A172 (cell line): ENCODE results near the gene LSP1. TPM values are rescaled to one million over a fixed set of nuclear protein-coding genes. Genes with fewer than 3 reads are reported as not detected.

Experiments
- DNase-seq: peaks from one replicate; pipeline ENCODE4 v3.0.0-alpha.2; 2015; ENCODE audit warnings: low spot score
- total RNA-seq: library from RNA; depleted of rRNA; stranded (reverse); fragments of >200 nt; shearing (Covaris generic); gene quantifications from 2 replicates; pipeline ENCODE4 v1.2.3, GENCODE V29; 2014

Gene LSP1
- total RNA-seq, 1 experiment from 2014 or later: 71.7 TPM

- DNase-seq: no peak
Observed at GRCh38 chr11:1825039-1825740, 27.7 kb upstream of the LSP1 start.

GRCh38 chr11:1825785-1826451, 27.0 kb upstream of the LSP1 start:
- no peak for DNase-seq

- DNase-seq: peak; percentile 80
Observed at GRCh38 chr11:1826552-1827094, 26.3 kb upstream of the LSP1 start.

- peak; percentile 92 for DNase-seq
Observed at GRCh38 chr11:1827095-1827813, 25.6 kb upstream of the LSP1 start.

- DNase-seq: no peak
Observed at GRCh38 chr11:1827931-1828330, 25.0 kb upstream of the LSP1 start.

- DNase-seq: no peak
Observed at GRCh38 chr11:1828542-1828941, 24.3 kb upstream of the LSP1 start.

GRCh38 chr11:1829039-1829820, 23.7 kb upstream of the LSP1 start:
- peak; percentile 95 for DNase-seq

- DNase-seq: peak; percentile 66
Observed at GRCh38 chr11:1830004-1830321, 22.9 kb upstream of the LSP1 start.

GRCh38 chr11:1830322-1831223, 22.3 kb upstream of the LSP1 start:
- DNase-seq: no peak

GRCh38 chr11:1831338-1832210, 21.3 kb upstream of the LSP1 start:
- DNase-seq: no peak

- peak; percentile 35 for DNase-seq
Observed at GRCh38 chr11:1832211-1832919, 20.5 kb upstream of the LSP1 start.

- no peak for DNase-seq
Observed at GRCh38 chr11:1832920-1833295, 20.0 kb upstream of the LSP1 start.

- peak; percentile 32 for DNase-seq
Observed at GRCh38 chr11:1834062-1834610, 18.7 kb upstream of the LSP1 start.

- peak; percentile 18 for DNase-seq
Observed at GRCh38 chr11:1834779-1835670, 17.9 kb upstream of the LSP1 start, which contains the start of gene SYT8. Gene SYT8, plus strand, starts transcription at chr11:1834990. Its CDS starts 116 bp downstream, at chr11:1835106.

- no peak for DNase-seq
Observed at GRCh38 chr11:1835671-1836010, 17.2 kb upstream of the LSP1 start.

- DNase-seq: no peak
Observed at GRCh38 chr11:1836011-1836945, 16.6 kb upstream of the LSP1 start.
